CD4-positive, alpha-beta memory T cell (primary cell): Measurements from ENCODE around the gene S100A16. TPM values are rescaled to one million over a fixed set of nuclear protein-coding genes. Genes with fewer than 3 reads are reported as not detected.

Experiments
- CTCF ChIA-PET: fragments of 350-600 bp; sonication (Branson Sonifier 250); formaldehyde crosslinking; loops from one replicate; lab custom pipeline; 2021; ENCODE audit warnings: inconsistent platforms; ENCODE audit not compliant: partially characterized antibody; lab: Charles Lee
- POLR2A ChIA-PET: fragments of 350-600 bp; sonication (Branson Sonifier 250); formaldehyde crosslinking; loops from one replicate; lab custom pipeline; 2021; ENCODE audit not compliant: partially characterized antibody; lab: Charles Lee
- DNase-seq, 5 donors: peaks; one replicate each; pipeline versions ENCODE4 v3.0.0 to v3.0.0-alpha.2; 2020 to 2022; ENCODE audit warnings: mixed read lengths in 1 of 5
- H3K27ac ChIP-seq: one replicate; pipeline ENCODE4 v1.7.0; 2013; ENCODE audit warnings: low read depth, low read length
- H3K27me3 ChIP-seq: 2 replicates; pipeline ENCODE4 v1.7.0; 2013; ENCODE audit warnings: mild to moderate bottlenecking, low read length, moderate library complexity; ENCODE audit not compliant: insufficient read depth
- H3K36me3 ChIP-seq: 2 replicates; pipeline ENCODE4 v1.7.0; 2013; ENCODE audit warnings: mild to moderate bottlenecking, low read length, moderate library complexity; ENCODE audit not compliant: insufficient read depth
- H3K4me1 ChIP-seq: 2 replicates; pipeline ENCODE4 v1.7.0; 2013; ENCODE audit warnings: mild to moderate bottlenecking, low read length, moderate library complexity; ENCODE audit not compliant: insufficient read depth
- H3K4me3 ChIP-seq, 2 donors: one replicate each; pipeline ENCODE4 v1.7.0; 2013; ENCODE audit warnings: low read length in 2 of 2, mild to moderate bottlenecking in 1 of 2
- H3K9me3 ChIP-seq, 2 donors: one replicate each; pipeline ENCODE4 v1.7.0; 2013; ENCODE audit warnings: low read length in 2 of 2, control low read depth in 1 of 2; ENCODE audit not compliant: control insufficient read depth in 1 of 2
- H3K27ac Mint-ChIP-seq, 7 donors: one replicate each; pipeline ENCODE4 v1.8.0; 2020 to 2021; ENCODE audit warnings: mixed read lengths in 7 of 7, mild to moderate bottlenecking in 6 of 7, inconsistent platforms in 3 of 7, moderate library complexity in 3 of 7
- H3K27me3 Mint-ChIP-seq, 2 donors: one replicate each; pipeline ENCODE4 v1.8.0; 2020 to 2021; ENCODE audit warnings: mixed read lengths in 2 of 2
- H3K36me3 Mint-ChIP-seq, 2 donors: one replicate each; pipeline ENCODE4 v1.8.0; 2020 to 2021; ENCODE audit warnings: mixed read lengths in 2 of 2, inconsistent platforms in 1 of 2, mild to moderate bottlenecking in 1 of 2
- H3K4me1 Mint-ChIP-seq, 4 donors: one replicate each; pipeline ENCODE4 v1.8.0; 2020 to 2021; ENCODE audit warnings: mixed read lengths in 4 of 4, mild to moderate bottlenecking in 1 of 4
- H3K4me3 Mint-ChIP-seq, 8 donors: one replicate each; pipeline ENCODE4 v1.8.0; 2020 to 2021; ENCODE audit warnings: mixed read lengths in 8 of 8, mild to moderate bottlenecking in 7 of 8, moderate library complexity in 6 of 8, inconsistent platforms in 3 of 8
- H3K9me3 Mint-ChIP-seq, 8 donors: one replicate each; pipeline ENCODE4 v1.8.0; 2020 to 2021; ENCODE audit warnings: mixed read lengths in 8 of 8, mild to moderate bottlenecking in 5 of 8, inconsistent platforms in 3 of 8, moderate library complexity in 1 of 8
- intact Hi-C: fragments of 100-400 bp; cut with micrococcal nuclease; formaldehyde crosslinking; loops from one replicate; pipeline ENCODE4 v1.15.1; 2023
- polyA plus RNA-seq, 2 donors: library from polyadenylated mRNA; unstranded; fragments of 300-500 nt; fragmentation: Illumina TruSeq; gene quantifications; one replicate each; pipeline ENCODE4 v1.2.3, GENCODE V29; 2021
- total RNA-seq, 2 experiments: library from RNA; stranded (reverse); gene quantifications; one replicate each; pipeline ENCODE4 v1.2.3, GENCODE V29; 2021

S100A16 gene
- total and polyA plus RNA-seq, 4 experiments from 2014 or later: not detected

DNA sequence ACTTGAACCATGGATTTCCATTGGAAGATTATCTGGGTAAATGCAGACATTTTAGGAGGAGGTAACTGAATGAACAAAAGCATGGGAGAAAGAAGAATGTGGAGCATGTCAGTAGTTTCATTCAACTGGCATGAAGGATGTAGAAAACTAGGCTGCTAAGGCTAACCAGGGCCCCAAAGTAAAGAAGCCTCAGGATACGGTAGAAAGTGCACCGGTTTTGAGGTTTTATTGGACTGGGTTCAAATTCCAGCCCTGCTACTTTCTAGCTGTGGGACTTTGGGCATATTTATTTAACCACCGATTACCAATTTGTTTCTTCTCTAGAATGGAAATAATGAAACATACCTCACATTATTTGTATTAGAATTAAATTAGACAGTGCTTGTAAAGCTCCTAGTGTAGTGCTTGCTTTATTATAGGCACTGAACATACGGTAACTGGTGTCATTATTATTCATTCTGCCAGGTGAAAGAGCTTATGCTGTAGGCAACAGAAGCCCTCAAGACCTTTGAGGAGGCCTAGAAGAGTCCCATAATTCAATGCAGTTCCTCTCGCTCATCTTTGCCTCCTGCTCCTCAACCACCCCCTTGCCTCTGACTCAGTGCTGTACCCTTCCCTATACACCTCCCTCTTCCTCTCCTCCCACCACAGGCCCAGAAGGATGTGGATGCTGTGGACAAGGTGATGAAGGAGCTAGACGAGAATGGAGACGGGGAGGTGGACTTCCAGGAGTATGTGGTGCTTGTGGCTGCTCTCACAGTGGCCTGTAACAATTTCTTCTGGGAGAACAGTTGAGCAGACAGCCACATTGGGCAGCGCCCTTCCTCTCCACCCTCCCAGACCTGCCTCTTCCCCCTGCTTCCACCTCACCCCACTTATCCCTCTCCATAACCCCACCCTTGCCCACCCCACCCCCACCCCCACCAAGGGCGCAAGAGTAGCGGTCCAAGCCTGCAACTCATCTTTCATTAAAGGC, 18.4 kb upstream of the S100A16 start:
- POLR2A ChIA-PET: interaction anchor here (0.6 to 0.8 kb wide), 2 partner anchors 96 to 1948 kb away, joined by 3 to 4 read pairs; no protein-coding TSS in a partner anchor
- Histone ChIP-seq H3K27ac (no peak overlapping the region), H3K4me1 (peaks cover 20% of the 10 kb centered on the region), H3K27me3 (no peaks in the 10 kb centered on the region), H3K9me3 (no peaks in the 10 kb centered on the region), H3K4me3 (no peak overlapping the region), H3K36me3 (peaks cover 6% of the 10 kb centered on the region)
- peaks cover 0 to 3% (median 0%) of the 10 kb centered on the region in 8 donors for H3K9me3 Mint-ChIP-seq
- H3K27me3 Mint-ChIP-seq: peaks cover 0 to 1% of the 10 kb centered on the region in 2 donors
- peaks cover 15 to 38% (median 25%) of the 10 kb centered on the region in 4 donors for H3K4me1 Mint-ChIP-seq
- DNase-seq: no peak
- H3K27ac Mint-ChIP-seq: peak overlapping the region in 6 of 7 donors; percentile 41 to 90 (median 58)
- H3K4me3 Mint-ChIP-seq: peak overlapping the region in 1 of 8 donors; percentile 10
- CTCF ChIA-PET: interaction anchor here (1.3 to 2.6 kb wide), 2 partner anchors 12 to 63 kb away, joined by 3 to 11 read pairs; no protein-coding TSS in a partner anchor
- intact Hi-C loops: loop anchor here (2.0 to 5.0 kb wide), 3 partner anchors 65 to 359 kb away; partner anchors contain the start of gene RPS27
- H3K36me3 Mint-ChIP-seq: peaks cover under 1 to 16% of the 10 kb centered on the region in 2 donors

DNA sequence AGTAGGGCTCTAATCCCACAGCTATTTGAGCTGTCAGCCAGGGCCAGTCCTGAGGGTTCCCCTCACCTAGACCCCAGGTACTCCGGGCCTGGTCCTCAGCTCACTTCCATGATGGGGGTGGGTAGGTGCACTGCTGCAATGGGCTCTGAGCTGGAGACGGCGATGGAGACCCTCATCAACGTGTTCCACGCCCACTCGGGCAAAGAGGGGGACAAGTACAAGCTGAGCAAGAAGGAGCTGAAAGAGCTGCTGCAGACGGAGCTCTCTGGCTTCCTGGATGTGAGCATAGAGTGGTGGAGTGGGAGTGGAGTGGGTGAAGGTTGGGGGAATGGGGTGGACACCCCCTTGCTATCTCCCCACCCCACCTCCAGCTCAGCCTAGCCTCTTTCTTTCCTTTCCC, 17.4 kb upstream of the S100A16 start:
- Mint-ChIP-seq H3K27me3 (peaks cover 0 to 3% of the 10 kb centered on the region in 2 donors), H3K27ac (peak overlapping the region in 1 of 7 donors; percentile 2), H3K36me3 (peaks cover 0 to 12% of the 10 kb centered on the region in 2 donors), H3K9me3 (peaks cover 0 to 3% (median 0%) of the 10 kb centered on the region in 8 donors), H3K4me3 (no peak overlapping the region), H3K4me1 (peaks cover 13 to 30% (median 20%) of the 10 kb centered on the region in 4 donors)
- intact Hi-C loops: loop anchor here (5.0 kb wide), 1 partner anchor 98 kb away; no protein-coding TSS in a partner anchor
- no peak for DNase-seq
- Histone ChIP-seq H3K36me3 (no peaks in the 10 kb centered on the region), H3K27ac (no peak overlapping the region), H3K9me3 (no peaks in the 10 kb centered on the region), H3K27me3 (no peaks in the 10 kb centered on the region), H3K4me3 (no peak overlapping the region), H3K4me1 (peaks cover 11% of the 10 kb centered on the region)
- CTCF ChIA-PET: interaction anchor here (1.3 to 3.5 kb wide), 3 partner anchors 11 to 119 kb away, joined by 3 to 12 read pairs (median 11); no protein-coding TSS in a partner anchor
- POLR2A ChIA-PET: interaction anchor here (0.8 kb wide), 1 partner anchor 95 kb away, joined by 3 read pairs; no protein-coding TSS in a partner anchor

DNA sequence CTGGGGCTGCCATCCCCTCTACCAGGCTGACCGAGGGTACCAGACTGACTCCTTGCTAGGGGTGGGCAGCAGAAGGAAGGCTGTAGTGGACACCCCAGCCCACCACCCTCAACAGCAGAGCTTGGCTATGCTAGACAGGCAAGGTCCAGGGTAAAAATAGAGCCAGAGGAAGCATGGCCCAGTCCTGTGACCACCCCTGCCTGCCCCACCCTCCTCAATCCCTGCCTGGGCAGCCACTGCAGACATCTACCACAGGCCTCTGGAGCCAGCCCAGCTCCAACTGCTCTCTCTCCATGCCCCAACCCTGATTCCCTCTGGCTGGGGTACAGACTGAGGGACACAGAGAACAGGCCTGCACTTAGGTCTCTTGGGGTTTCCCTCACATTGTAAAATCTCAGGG, 17.0 kb upstream of the S100A16 start:
- intact Hi-C loops: loop anchor here (5.0 kb wide), 1 partner anchor 98 kb away; no protein-coding TSS in a partner anchor
- ChIA-PET POLR2A (no interaction called here), CTCF (interaction anchor here (2.6 to 3.5 kb wide), 2 partner anchors 10 to 119 kb away, joined by 11 to 12 read pairs; no protein-coding TSS in a partner anchor)
- Mint-ChIP-seq H3K4me3 (no peak overlapping the region), H3K27me3 (peaks cover 0 to 3% of the 10 kb centered on the region in 2 donors), H3K36me3 (peaks cover 0 to 11% of the 10 kb centered on the region in 2 donors), H3K27ac (peak overlapping the region in 1 of 7 donors; percentile 2), H3K4me1 (peaks cover 11 to 26% (median 18%) of the 10 kb centered on the region in 4 donors), H3K9me3 (peaks cover 0 to 3% (median 0%) of the 10 kb centered on the region in 8 donors)
- peak in 1 of 5 donors; percentile 22 for DNase-seq
- Histone ChIP-seq H3K27me3 (no peaks in the 10 kb centered on the region), H3K36me3 (no peaks in the 10 kb centered on the region), H3K27ac (no peak overlapping the region), H3K9me3 (no peaks in the 10 kb centered on the region), H3K4me3 (no peak overlapping the region), H3K4me1 (peaks cover 8% of the 10 kb centered on the region)

DNA sequence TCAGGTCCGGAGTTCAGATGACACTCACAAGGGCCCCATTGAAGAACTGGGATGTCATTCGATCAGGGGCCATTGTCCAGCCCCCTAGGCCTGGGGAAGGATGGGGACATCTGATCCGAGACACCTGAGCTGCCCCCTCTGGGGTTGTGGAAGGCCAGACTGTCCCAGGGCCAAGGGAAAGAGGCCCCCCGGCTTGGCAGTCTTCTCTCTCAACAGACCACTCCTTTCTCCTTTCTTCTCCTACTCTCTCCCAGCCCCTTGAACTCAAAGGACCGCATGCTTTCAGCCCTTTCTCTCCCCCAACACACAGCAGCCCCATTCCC, 16.4 kb upstream of the S100A16 start:
- Mint-ChIP-seq H3K9me3 (peaks cover 0 to 3% (median 0%) of the 10 kb centered on the region in 8 donors), H3K27ac (no peak overlapping the region), H3K4me3 (no peak overlapping the region), H3K36me3 (peaks cover 0 to 6% of the 10 kb centered on the region in 2 donors), H3K4me1 (peaks cover 11 to 20% (median 15%) of the 10 kb centered on the region in 4 donors), H3K27me3 (peaks cover 0 to 3% of the 10 kb centered on the region in 2 donors)
- DNase-seq: peak in 1 of 5 donors; percentile 12
- POLR2A ChIA-PET: no interaction called here
- H3K27me3 ChIP-seq: no peaks in the 10 kb centered on the region
- H3K4me1 ChIP-seq: peaks cover 8% of the 10 kb centered on the region
- no peak overlapping the region for H3K4me3 ChIP-seq
- intact Hi-C loops: no loop called here
- H3K36me3 ChIP-seq: no peaks in the 10 kb centered on the region
- no peaks in the 10 kb centered on the region for H3K9me3 ChIP-seq
- CTCF ChIA-PET: interaction anchor here (2.5 to 3.5 kb wide), 3 partner anchors 10 to 118 kb away, joined by 5 to 12 read pairs (median 11); no protein-coding TSS in a partner anchor
- H3K27ac ChIP-seq: no peak overlapping the region

DNA sequence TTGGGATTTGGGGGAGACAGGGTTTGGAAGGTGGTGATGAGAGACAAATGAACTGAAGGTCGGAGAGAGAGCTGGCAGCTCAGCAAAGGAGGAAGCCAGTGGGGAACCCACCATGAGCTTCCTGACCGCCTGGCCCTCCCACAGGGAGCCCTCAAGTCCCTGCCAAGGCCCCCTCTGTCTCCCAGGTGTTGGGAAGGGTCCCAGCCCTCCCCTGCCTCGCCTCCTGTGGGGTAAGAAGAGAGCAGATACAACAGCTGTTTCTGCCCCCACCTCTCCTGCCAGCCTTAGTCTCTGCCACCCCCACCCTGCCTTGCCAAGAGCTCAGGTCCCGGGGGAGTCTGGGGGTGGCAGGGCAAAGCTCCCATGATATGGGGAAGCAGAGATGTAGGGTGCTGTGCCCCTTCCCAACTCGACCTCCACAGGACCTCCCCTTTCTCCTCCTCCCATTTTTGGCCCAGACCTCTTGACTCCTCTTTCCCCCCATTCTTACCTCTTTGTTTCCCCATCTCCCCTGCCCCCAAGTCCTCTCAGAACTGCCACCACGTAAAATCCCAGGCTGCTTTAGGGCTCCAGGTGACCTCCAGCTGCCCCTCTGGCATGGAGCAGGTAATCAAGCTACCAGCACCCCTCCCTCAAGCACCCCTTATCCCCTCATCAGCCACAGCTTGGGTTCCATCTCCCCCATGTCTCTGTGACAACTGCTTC, 15.9 kb upstream of the S100A16 start:
- no peak overlapping the region for H3K27ac Mint-ChIP-seq
- CTCF ChIA-PET: interaction anchor here (1.8 to 3.5 kb wide), 4 partner anchors 9 to 118 kb away, joined by 4 to 12 read pairs (median 8); no protein-coding TSS in a partner anchor
- intact Hi-C loops: no loop called here

DNA sequence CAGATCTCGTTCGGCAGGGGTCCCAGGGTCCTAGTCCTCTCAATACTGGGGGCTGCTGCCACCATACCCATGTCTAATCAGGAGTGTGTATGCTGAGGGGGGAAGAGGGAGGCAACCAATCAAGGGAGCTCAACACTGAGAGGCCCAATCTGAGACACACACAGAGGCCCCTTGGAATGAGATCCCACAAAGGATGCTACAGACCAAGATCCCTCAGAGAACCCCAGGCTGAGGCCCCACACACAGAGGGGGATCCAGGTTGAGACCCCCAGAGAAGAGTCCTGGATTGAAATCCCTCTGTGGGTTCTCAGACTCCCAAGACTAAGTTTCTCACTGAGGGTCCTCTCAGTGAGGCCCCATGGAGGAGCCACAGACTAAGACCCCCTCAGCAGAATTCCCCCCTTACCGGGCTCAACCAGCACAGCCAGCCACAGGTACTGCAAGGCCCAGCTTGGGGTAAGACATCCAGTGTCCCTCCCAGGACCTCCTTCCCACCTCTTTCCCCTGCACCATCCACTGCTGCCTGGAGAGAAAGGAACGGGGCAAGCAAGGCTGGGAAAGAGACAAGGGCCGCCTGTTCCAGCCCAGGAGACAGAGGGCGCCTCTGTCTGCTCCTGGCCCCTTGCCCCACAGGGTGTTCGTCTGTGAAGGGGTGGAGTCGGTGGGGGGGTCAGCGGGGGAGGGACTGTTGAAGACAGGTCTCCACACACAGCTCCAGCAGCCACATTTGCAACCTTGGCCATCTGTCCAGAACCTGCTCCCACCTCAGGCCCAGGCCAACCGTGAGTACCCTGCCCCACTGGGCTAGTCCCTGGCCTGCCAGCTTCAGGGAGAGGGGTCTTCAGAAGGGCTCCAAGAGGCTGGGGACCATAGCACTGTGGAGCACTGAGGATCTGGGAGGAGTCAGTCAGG, 15.0 kb upstream of the S100A16 start, which contains the start of gene S100A1:
Gene S100A1 (plus strand): TSS at position 720 of the 912 bp plus-strand sequence. CDS start 2,088 bp downstream, outside the sequence.
- Mint-ChIP-seq H3K4me3 (no peak within 1 kb of the TSS), H3K4me1 (peaks cover 5 to 7% (median 7%) of the 10 kb centered on the region in 4 donors), H3K27me3 (peaks cover 0 to 3% of the 10 kb centered on the region in 2 donors), H3K36me3 (no peaks in the 10 kb centered on the region), H3K9me3 (peaks cover 0 to 2% (median 0%) of the 10 kb centered on the region in 8 donors), H3K27ac (no peak within 1 kb of the TSS)
- H3K9me3 ChIP-seq: no peaks in the 10 kb centered on the region
- H3K4me3 ChIP-seq: no peak within 1 kb of the TSS
- intact Hi-C loops: no loop called here
- no peaks in the 10 kb centered on the region for H3K36me3 ChIP-seq
- peak in 1 of 5 donors; percentile 24 for DNase-seq
- ChIA-PET CTCF (interaction anchor here (1.8 to 3.5 kb wide), 4 partner anchors 8 to 117 kb away, joined by 4 to 12 read pairs (median 8); no protein-coding TSS in a partner anchor), POLR2A (no interaction called here)
- no peaks in the 10 kb centered on the region for H3K27me3 ChIP-seq
- H3K4me1 ChIP-seq: peaks cover 1% of the 10 kb centered on the region
- no peak within 1 kb of the TSS for H3K27ac ChIP-seq

More for the DNA sequence above, 15.9 kb upstream of the S100A16 start:
- Histone ChIP-seq H3K9me3 (no peaks in the 10 kb centered on the region), H3K36me3 (no peaks in the 10 kb centered on the region), H3K4me1 (peaks cover 8% of the 10 kb centered on the region), H3K4me3 (no peak overlapping the region), H3K27ac (no peak overlapping the region), H3K27me3 (no peaks in the 10 kb centered on the region)
- Mint-ChIP-seq H3K4me3 (no peak overlapping the region), H3K9me3 (peaks cover 0 to 3% (median 0%) of the 10 kb centered on the region in 8 donors), H3K36me3 (peaks cover 0 to 1% of the 10 kb centered on the region in 2 donors), H3K27me3 (peaks cover 0 to 3% of the 10 kb centered on the region in 2 donors), H3K4me1 (peaks cover 11 to 15% (median 14%) of the 10 kb centered on the region in 4 donors)
- peak in 1 of 5 donors; percentile 24 for DNase-seq
- POLR2A ChIA-PET: no interaction called here
